HG03159 (cell line): ENCODE results near the gene MRGPRF.
"Not testable (repeated sequence)": the region's sequence is repeated elsewhere in the genome, so short reads cannot be mapped to it uniquely, and the experiment has no call there.

Source experiments
- ATAC-seq: cut with Tn5 transposase; IDR thresholded peaks from one replicate; pipeline ENCODE4 v1.9.1; 2021; ENCODE audit warnings: mild to moderate bottlenecking, moderate library complexity; ENCODE audit not compliant: unreplicated experiment

Gene MRGPRF

DNA sequence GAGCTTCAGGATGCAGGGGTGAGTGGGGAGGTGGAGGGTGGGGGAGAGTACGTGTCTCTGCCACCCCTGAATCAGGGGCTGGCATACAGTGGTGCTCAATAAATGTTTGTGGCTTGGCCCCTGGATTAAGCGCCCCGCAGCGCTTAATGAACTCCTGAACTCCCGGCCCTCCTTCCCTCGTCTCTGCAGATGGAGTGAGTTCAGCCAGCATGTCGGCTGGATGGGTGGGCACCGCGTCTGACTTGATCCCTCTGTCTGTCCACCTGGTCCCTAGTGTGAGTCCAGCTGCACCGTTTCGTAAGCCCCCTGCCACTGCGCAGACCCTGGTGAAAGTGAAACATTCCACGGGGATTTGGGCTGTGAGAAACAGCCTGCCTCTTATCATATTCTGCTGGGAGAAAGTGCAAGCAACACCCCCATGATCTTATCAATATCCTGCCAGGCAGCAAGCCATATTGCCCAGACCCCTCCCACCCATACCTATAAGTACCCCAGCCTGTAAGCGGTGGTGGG is 20.2 kb downstream of the MRGPRF start:
- no peak for ATAC-seq

DNA sequence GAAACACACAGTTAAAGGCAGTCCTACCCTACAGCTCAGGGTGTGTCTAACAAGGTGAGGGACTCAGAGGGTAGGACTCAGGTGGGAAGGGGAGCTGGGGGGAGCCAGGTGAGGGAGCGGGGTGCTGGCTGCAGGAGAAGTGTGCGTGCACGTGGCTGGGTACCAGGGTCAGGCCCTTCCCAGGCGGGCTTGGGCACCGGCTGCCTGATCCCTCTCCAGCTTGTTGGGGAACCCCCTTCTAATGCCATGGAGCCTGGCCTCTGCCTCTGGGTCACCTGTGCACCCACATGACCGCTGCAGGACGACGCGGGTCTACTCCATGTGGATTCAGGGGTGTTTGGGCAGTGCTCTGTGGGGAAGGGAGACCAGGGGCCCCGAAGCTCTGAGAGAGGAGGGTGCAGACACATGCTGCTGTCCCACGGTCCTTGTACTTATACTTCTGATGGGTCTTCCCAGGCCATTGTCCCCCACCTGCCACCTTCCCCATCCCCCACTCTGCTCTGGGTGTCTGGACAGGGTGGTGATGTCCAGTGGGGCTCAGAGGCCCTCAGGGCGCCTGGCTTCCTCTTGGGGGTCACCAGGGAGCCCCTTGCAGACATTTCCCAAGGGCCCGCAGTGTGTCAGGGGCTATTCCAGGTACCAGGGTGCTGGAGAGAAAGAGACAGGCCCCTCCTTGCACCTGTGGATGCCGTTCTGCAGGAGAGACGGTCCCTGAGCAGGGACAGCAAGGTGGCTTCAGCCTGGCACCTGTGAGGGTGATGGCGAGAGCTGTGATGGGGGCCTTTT is 21.9 kb downstream of the MRGPRF start:
- ATAC-seq = no peak

DNA sequence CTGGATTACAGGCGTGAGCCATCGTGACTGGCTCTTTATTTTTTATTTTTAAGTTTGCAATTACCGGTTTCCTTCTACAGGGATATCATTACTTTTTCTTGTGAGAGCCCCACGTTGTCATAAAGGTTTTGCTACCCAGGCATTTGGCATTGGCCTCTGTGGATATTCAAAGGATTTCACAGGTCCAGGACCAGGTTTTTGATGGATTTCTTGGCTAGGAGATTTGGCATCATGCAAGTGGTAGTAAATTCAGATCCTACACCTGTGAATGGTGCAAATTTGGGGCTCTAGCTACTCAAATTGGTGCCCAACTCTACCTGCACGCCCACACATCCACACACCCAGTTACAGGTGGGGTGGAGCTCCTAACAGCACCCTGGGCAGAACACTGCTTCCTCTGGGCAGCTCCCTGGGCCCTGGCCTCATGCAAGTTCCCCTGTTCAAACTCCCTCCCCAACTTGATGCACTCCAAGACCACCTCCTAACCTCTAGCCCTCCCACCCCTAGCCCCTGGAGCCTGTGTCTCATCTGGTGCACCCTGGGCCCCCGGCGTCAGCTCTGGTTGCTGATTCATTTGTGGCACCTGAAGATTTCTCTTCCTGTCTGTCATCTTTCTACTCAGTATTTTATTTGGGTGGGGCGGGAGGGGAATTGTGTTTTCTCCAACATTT is 23.0 kb downstream of the MRGPRF start:
- ATAC-seq = no peak

GRCh38 chr11:68988491-68988890 is 24.6 kb downstream of the MRGPRF start:
- ATAC-seq = no peak

DNA sequence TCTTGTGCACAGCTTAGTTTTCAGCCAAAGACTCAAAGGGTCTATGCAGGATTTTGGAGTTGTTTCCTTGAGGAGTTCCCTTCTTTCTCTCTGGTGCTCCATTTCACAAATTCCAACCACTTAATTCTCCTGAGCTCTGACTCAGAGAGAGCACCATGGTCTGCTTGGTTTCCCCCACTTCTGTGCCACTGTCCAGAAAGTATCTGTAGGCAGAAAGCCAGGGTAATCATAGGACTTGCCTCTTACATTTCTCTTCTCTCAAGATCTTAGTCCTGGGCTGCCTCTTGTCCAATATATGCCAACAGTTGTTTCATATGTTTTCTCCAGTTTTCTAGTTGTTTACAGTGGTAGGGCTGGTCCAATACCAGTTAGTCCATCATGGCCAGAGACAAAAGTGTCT is 25.8 kb downstream of the MRGPRF start:
- no peak for ATAC-seq

DNA sequence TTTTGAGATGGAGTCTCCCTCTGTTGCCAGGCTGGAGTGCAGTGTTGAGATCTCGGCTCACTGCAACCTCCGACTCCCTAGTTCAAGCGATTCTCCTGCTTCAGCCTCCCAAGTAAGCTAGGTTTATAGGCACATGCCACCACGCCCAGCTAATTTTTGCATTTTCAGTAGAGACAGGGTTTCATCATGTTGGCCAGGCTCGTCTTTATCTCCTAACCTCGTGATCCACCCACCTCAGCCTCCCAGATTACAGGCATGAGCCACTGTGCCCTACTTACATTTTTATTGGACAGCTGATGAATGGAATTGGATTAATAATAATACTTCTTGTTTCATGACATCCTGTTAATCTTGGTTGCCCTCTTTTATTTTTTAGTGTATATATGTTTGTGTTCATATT is 29.2 kb downstream of the MRGPRF start:
- no peak for ATAC-seq

DNA sequence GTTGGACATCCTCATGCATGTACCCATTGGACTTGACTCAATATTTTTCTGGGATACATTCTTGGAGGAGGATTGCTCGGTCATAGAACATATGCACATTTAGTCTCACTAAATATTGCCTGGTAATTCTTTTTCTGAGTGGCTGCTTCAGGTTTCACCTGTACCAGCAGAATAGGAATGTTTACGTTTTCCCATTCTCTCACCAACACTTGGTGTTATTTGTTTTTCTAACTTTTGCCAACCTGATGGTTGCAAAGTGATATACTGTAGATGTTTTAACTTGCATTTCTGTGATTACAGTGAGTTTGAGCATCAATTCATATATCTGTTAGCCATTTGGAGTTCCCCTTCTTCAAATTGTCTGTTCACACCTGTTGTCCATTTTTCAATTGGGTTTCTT is 30.9 kb downstream of the MRGPRF start:
- no peak for ATAC-seq

GRCh38 chr11:68980776-68981065 is 32.3 kb downstream of the MRGPRF start, which contains the start of gene MRGPRD:
TSS of gene MRGPRD (minus strand) at chr11:68980986. CDS start at chr11:68980986, 0 bp downstream.
- no peak for ATAC-seq

- no peak for ATAC-seq
These were observed 32.9 kb downstream of the MRGPRF start for GRCh38 chr11:68979931-68980775.

- no peak for ATAC-seq
These were observed 34.0 kb downstream of the MRGPRF start for GRCh38 chr11:68978931-68979594.

DNA sequence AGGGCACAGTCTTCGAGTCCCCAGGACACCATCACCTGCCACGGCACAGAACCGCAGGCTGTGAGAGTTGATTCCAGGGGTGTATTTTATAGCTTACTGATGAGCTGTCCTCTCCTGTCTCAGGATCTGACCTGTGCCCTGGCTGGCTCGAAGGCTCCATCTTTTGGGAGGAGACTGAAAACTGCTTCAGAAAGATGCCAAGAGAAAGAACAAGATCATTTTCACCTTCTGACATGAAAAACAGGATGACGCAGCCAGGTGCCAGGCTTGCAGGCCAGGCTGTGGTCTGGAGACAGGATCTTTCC is 34.5 kb downstream of the MRGPRF start:
- ATAC-seq = no peak

DNA sequence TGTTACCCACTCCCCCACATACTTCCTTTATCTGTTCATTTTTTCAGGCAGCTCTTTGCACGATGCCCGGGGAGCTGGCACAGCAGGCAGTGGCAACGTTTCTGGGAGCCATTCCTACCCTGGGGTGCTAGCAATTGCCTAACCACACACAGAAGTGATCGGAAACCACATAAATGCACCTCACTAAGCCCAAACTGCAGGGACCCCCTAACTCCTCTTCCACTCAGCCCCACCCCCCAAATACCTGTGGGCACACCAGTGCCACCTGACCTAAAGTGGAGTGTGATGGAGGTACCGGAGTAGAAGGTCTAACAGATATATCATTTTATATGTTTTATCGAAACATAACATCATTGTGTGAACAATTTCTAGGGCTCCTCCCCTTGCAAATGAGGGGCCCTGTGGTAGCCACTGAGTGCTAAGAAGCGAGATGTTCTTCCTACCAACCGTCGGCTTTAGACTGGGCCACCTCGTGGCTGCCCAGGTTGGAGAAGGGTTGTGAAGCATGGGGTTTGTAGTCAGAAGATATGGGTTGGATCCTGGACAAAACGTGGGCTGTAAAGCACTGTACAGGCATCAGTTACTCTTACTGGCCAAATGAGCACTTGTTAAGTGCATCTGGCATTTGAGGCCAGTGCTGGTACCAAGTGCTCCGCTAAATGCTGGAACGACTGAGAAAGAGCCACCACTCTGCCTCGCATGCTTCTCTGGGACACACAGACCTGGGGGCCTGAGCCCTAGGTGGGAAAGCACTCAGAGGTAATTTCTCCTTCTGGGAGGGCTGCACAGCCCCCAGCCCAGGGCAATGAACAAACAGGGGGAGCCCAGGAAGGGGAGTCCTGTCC is 35.0 kb downstream of the MRGPRF start:
- ATAC-seq = no peak

DNA sequence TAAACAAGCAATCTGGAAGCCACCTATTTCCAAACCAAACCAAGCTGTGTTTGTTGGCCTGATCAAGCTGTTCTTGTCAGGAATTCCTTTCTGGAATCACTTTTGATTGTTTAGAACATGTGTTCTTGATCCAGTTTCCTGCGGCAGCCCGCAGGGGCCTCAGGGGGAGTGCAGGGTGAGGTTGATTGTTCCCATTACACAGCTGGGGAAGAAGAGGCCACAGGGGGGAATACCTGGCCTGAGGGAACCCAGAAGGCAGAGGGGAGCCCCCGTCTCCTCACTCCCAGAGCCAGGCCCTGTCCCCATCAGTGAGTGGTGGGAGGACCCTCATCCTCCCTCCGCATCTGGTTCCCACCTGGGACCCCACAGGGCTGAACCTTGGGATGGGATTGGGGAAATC is 36.5 kb downstream of the MRGPRF start:
- no peak for ATAC-seq

GRCh38 chr11:68976095-68976494 is 37.0 kb downstream of the MRGPRF start:
- ATAC-seq = no peak

GRCh38 chr11:68974421-68975194 is 38.4 kb downstream of the MRGPRF start:
- no peak for ATAC-seq

DNA sequence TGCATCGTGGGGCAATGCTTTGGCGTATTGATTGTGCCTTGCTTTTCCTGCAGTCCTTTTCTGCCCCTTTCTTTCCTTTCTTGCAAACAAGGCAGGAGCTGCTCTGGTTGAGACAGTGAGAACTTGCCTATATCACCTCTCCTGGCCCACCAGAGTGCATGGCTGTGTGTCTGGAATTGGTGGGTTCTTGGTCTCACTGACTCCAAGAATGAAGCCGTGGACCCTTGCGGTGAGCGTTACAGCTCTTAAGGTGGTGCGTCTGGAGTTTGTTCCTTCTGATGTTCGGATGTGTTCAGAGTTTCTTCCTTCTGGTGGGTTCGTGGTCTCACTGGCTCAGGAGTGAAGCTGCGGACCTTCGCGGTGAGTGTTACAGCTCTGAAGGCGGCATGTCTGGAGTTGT is 39.3 kb downstream of the MRGPRF start:
- not testable (repeated sequence) for ATAC-seq

DNA sequence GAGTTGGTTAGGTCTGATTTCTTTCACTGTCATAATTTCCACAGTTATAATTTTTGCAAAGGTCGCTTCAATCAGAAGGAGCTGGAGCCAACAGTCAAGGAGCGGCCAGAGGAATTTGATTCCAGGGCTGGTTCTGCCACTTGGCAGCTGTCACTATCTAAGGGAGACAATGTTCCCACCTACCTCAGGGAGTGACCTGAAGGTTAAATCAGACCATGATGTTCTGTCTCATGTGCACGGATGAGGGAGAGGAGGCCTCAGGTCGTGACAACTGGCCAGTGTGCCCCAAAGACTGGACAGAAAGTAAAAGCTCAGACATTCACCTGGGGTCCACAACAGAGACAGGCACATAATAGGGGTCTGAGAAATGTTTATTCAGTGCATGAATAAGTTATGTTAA is 39.8 kb downstream of the MRGPRF start:
- ATAC-seq = no peak

DNA sequence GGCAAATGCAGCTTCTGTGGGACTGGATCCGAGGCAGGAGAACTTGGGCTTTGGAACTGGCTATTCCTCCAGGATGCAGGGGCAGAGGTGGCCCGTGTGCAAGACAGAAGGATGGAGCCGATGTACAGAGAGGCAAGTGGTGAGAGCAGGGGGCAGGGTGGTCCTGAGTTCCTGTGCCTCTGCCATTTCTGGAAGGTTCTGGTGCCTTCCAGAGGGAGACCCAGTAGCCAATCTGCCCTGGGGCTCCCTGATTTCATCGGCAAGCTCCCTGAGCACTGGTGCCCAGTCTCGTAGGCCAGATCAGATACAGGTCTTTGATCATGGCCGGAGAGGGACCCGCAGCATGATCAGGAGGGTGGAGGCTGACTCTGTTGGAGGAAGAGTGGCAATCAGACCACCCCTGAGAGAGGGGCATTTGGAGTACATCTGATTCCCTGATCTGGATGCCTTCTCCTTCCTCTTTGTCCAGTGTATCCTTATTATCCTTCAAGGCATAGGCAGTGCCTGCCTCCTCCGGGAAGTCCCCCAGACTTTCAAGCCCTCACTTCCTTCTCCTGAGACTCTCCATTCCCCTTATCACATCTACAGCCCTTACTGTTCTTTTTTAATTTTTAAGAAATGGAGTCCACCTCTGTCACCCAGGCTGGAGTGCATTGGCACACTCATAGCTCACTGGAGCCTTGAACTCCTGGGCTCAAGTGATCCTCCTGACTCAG is 42.0 kb downstream of the MRGPRF start:
- no peak for ATAC-seq

DNA sequence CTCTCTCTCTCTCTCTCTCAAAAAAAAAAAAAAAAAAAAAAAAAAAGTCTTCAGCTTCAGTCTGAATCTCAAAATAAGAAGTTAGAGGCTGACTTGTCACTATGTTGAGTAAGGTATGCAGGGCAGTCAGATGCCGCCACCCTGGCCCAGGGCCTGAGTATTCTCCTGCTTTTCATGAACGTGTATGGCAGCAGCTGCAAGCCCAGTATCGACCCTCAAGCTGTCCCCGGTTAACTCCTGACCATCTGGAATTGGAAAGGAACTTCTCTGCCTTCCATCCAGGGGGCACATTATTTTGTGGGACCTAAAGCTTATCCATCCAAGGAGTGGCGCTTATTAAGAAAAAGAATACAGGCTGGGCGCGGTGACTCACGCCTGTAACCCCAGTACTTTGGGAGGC is 43.7 kb downstream of the MRGPRF start:
- no peak for ATAC-seq
